GM12878 (cell line): Measurements from ENCODE around the gene RGS11. TPM values are rescaled to one million over a fixed set of nuclear protein-coding genes. Genes with fewer than 3 reads are reported as not detected.

ENCODE experiments used
- ATAC-seq: fragments of 200-7000 bp; cut with Tn5 transposase; 3 replicates; pipeline ENCODE4 v1.9.1; 2020; ENCODE audit warnings: mild to moderate bottlenecking, moderate library complexity
- BruUV-seq: library from RNA; stranded (reverse); fragments of 400-500 nt; replicated peaks from 2 replicates; lab custom pipeline; 2021; lab: Mats Ljungman, UMichigan
- CTCF ChIA-PET: fragments of 300-600 bp; sonication (Branson Sonifier 250); formaldehyde crosslinking; extraction: SDS; loops from one replicate; lab custom pipeline; 2021; ENCODE audit warnings: inconsistent platforms; lab: Yijun Ruan, JAX
- POLR2A ChIA-PET: fragments of 350-600 bp; formaldehyde crosslinking; extraction: SDS; loops from one replicate; lab custom pipeline; 2021; ENCODE audit warnings: inconsistent platforms; lab: Charles Lee
- RAD21 ChIA-PET: fragments of 300-600 bp; sonication (Branson Sonifier 250); formaldehyde crosslinking; loops from one replicate; lab custom pipeline; 2023; ENCODE audit warnings: antibody characterized with exemption; ENCODE audit not compliant: unreplicated experiment; lab: Charles Lee
- SMC1A ChIA-PET: fragments of 300-600 bp; sonication (Branson Sonifier 250); formaldehyde crosslinking; loops from one replicate; lab custom pipeline; 2023; ENCODE audit not compliant: unreplicated experiment, uncharacterized antibody; lab: Charles Lee
- DNase-seq: peaks from one replicate; pipeline ENCODE4 v3.0.0-alpha.2; 2011; ENCODE audit warnings: low read depth, low spot score
- FAIRE-seq: peaks from 3 replicates; lab custom pipeline; 2011; peaks lifted over from hg19 to GRCh38; lab: Jason Lieb, UNC
- H2AFZ ChIP-seq: 2 replicates; pipeline ENCODE4 v1.6.0; 2011; ENCODE audit warnings: low read depth, low read length, control low read depth; ENCODE audit not compliant: control insufficient read depth
- H3K27ac ChIP-seq: 2 replicates; pipeline ENCODE4 v1.5.1; 2011; ENCODE audit warnings: control low read depth; ENCODE audit not compliant: control insufficient read depth, insufficient read depth
- H3K27me3 ChIP-seq, 2 experiments: replicated peaks in 1 of 2; 2 replicates each; pipeline versions ENCODE4 v1.6.0 to v1.6.1; 2011; ENCODE audit warnings: low read length in 1 of 2; ENCODE audit not compliant: control insufficient read depth in 2 of 2, insufficient read depth in 2 of 2
- H3K36me3 ChIP-seq, 2 experiments: 2 replicates each; pipeline ENCODE4 v1.5.1; 2011; ENCODE audit warnings: low read length in 1 of 2; ENCODE audit not compliant: control insufficient read depth in 2 of 2, insufficient read depth in 2 of 2
- H3K4me1 ChIP-seq: 2 replicates; pipeline ENCODE4 v1.6.1; 2011; ENCODE audit warnings: mild to moderate bottlenecking, low read length, moderate library complexity, mixed read lengths; ENCODE audit not compliant: control insufficient read depth, insufficient read depth
- H3K4me2 ChIP-seq: 2 replicates; pipeline ENCODE4 v1.6.0; 2011; ENCODE audit warnings: control low read depth; ENCODE audit not compliant: control insufficient read depth, insufficient read depth
- H3K4me3 ChIP-seq: fragments of 200-600 bp; sonication (generic); 2 replicates; pipeline ENCODE4 v1.5.1; 2016
- H3K79me2 ChIP-seq: 2 replicates; pipeline ENCODE4 v1.6.0; 2011; ENCODE audit warnings: low read length; ENCODE audit not compliant: control insufficient read depth, insufficient read depth
- H3K9ac ChIP-seq: 2 replicates; pipeline ENCODE4 v1.8.0; 2011; ENCODE audit warnings: low read length, control low read depth, mixed read lengths; ENCODE audit not compliant: control insufficient read depth, insufficient read depth
- H3K9me3 ChIP-seq: replicated peaks from 3 replicates; pipeline ENCODE4 v1.5.1; 2011; ENCODE audit warnings: mild to moderate bottlenecking, low read length; ENCODE audit not compliant: control insufficient read depth, insufficient read depth
- H4K20me1 ChIP-seq: 2 replicates; pipeline ENCODE4 v1.6.0; 2011; ENCODE audit not compliant: control insufficient read depth, insufficient read depth
- BRCA1 ChIP-seq: IDR thresholded peaks from 2 replicates; pipeline ENCODE4 v1.6.1; 2011; ENCODE audit warnings: low read depth, low read length, improper control_type of control experiment
- CBFB ChIP-seq: IDR thresholded peaks from 2 replicates; pipeline ENCODE4 v1.6.1; 2016; ENCODE audit warnings: antibody characterized with exemption, low read depth
- DPF2 ChIP-seq: fragments of 450-650 bp; IDR thresholded peaks from 2 replicates; pipeline ENCODE4 v1.6.1; 2017; ENCODE audit warnings: mild to moderate bottlenecking
- HDGF ChIP-seq: fragments of 450-650 bp; IDR thresholded peaks from 2 replicates; pipeline ENCODE4 v1.6.1; 2016; ENCODE audit warnings: antibody characterized with exemption
- KAT2A ChIP-seq: conservative IDR thresholded peaks from 2 replicates; pipeline ENCODE4 v1.6.1; 2011; ENCODE audit warnings: low read depth, low read length; ENCODE audit not compliant: control insufficient read depth
- MEF2B ChIP-seq: fragments of 450-650 bp; IDR thresholded peaks from 2 replicates; pipeline ENCODE4 v1.6.1; 2018; ENCODE audit warnings: mild to moderate bottlenecking, moderate library complexity; ENCODE audit not compliant: partially characterized antibody, poor library complexity, severe bottlenecking
- SMAD5 ChIP-seq: IDR thresholded peaks from 2 replicates; pipeline ENCODE4 v1.6.1; 2016; ENCODE audit warnings: antibody characterized with exemption, low read depth
- SUPT20H ChIP-seq: IDR thresholded peaks from 2 replicates; pipeline ENCODE4 v1.6.1; 2011; ENCODE audit warnings: low read depth, mild to moderate bottlenecking, low read length, moderate library complexity, borderline replicate concordance; ENCODE audit not compliant: control insufficient read depth
- TCF7 ChIP-seq: IDR thresholded peaks from 2 replicates; pipeline ENCODE4 v1.6.1; 2014; ENCODE audit warnings: antibody characterized with exemption, borderline replicate concordance
- ZSCAN29 ChIP-seq: fragments of 450-650 bp; IDR thresholded peaks from 2 replicates; pipeline ENCODE4 v1.6.1; 2017; ENCODE audit warnings: mild to moderate bottlenecking, moderate library complexity
- WGBS: methylation state at CpG from one replicate; pipeline ENCODE4 v1.1.6; 2016; ENCODE audit warnings: low lambda C conversion rate; ENCODE audit not compliant: insufficient replicate concordance, insufficient coverage; ENCODE audit errors: missing lambda C conversion rate; 5-methylcytosine and 5-hydroxymethylcytosine counted together
- in situ Hi-C: fragments of 300-500 bp; cut with MboI; formaldehyde crosslinking; loops from 9 replicates; pipeline ENCODE4 v1.14.3; 2018; ENCODE audit warnings: mixed read lengths
- intact Hi-C: fragments of 100-400 bp; cut with micrococcal nuclease; formaldehyde crosslinking; loops from one replicate; pipeline ENCODE4 v1.14.2; 2022; ENCODE audit not compliant: unreplicated experiment
- polyA plus RNA-seq, 11 experiments: library from polyadenylated mRNA; depleted of rRNA in 4 of 11; unstranded in 6 of 11; stranded (reverse) in 5 of 11; fragments of >200 nt; fragmentation: Nextera tagmentation in 4 of 11; fragmentation: Illumina TruSeq in 1 of 11; extraction: Ambion mirVana in 4 of 11; extraction: Trizol in 1 of 11; gene quantifications; 1 replicate in 1 of 11; 2 replicates in 10 of 11; pipeline versions ENCODE4 v1.2.1 to v1.2.3, GENCODE V29; 2011 to 2016; ENCODE audit warnings: inconsistent platforms in 2 of 11, missing spikeins in 2 of 11, low read depth in 1 of 11
- total RNA-seq, 4 experiments: library from RNA; depleted of rRNA in 3 of 4; stranded (reverse); fragments of >200 nt in 3 of 4; fragmentation: Illumina TruSeq in 1 of 4; extraction: Trizol in 1 of 4; gene quantifications; 2 replicates each; pipeline versions ENCODE4 v1.2.1 to v1.2.3, GENCODE V29; 2013 to 2021

RGS11 gene
- total and polyA plus RNA-seq, 10 of the 15 experiments (the other 5 are each of a cell fraction or from before 2014, with no cell fraction given) = 0.04 TPM; not detected in 9

DNA sequence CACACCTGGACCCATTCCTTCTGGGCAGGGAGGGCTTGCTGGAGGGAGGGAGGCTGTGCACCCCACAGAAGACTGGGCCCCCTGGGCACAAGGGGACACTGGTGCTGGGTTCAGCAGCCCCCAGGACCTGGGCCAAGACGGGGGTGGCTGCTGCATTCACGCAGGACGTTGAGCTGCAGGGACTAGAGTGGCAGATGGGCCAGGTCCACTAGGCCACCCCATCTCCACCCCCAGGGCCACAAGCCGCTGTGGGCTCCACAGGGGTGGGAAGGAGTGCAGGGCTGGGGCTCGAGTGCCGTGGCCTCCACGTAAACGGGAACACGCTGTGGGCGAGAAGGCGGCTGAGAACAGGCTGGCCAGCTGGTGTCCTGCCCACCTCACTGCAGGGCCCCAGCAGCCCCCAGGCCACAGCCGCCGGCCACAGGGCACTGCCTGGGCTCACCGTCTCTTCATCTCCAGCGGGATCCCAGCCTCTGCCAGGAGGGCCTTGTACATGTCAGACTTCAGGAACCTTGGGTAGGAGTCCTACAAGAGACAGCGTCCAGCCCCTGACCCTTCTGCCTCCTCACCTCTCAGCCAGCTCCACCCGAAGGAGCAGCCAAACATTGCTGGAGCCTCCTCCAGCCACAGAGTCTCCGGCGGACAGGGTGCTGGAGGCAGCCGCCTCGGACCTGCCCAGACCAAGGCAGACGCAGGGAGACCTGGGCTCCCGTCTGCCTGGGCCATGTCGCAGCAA lies 6.5 kb downstream of the RGS11 start (continued):
- TF ChIP-seq BRCA1 = no peak
- TF ChIP-seq SUPT20H = no peak
- TF ChIP-seq SMAD5 = no peak
- no peak for TF ChIP-seq CBFB

DNA sequence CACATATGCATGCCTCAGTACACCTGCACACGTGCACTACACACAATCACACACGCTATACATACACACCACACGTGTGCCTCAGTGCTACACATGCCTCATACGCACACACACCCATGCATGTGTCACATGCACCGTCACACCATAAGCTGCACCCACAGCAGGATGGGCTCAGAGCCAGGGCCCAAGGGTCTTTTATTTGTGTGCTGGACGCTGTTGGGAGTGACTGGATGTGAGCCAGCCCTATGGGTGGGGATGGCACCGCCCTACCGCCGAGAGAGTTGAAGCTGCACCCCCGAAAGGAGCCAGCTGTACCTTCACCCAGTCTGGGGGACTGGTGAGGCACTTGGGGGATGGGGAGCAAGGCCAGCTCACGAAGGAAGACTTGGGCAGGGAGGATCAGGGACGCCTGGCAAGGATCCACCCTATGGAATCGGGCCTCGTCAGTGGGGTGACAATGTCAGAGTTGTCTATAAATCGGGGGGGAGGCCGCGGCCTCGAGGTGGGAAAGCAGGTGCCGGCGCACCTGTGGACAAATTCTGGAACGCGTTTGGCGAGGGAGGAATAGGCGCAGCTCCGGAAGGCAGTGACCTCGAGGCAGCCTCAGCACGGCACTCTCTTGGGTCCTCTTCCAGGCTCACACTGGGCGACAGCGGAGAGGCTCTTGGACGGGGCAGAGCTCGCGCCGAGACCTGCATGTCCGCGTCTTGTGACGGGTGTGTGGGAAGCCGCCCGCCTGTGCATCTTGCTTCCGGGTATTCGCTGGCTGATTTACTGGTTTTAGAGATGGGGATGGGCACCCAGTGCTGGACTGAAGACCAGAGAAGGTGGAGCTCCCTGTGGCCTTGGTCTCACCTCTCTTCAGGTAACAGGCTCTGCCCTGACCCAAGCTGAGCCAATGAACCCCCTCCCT lies 7.3 kb downstream of the RGS11 start:
- no TSS peak for BruUV-seq
- FAIRE-seq = no peak
- H2AFZ ChIP-seq = no peak overlapping the region

More for the DNA sequence above, 7.3 kb downstream of the RGS11 start:
- TF ChIP-seq TCF7 (no peak), ZSCAN29 (no peak), MEF2B (no peak), HDGF (no peak), KAT2A (no peak), DPF2 (no peak)
- ChIA-PET POLR2A (no interaction called here), CTCF (no interaction called here), RAD21 (interaction anchor here (0.6 kb wide), 1 partner anchor 131 kb away, joined by 3 read pairs; no protein-coding TSS in a partner anchor), SMC1A (no interaction called here)
- in situ Hi-C loops = no loop called here
- no peak for DNase-seq
- Histone ChIP-seq H3K4me3 (no peak overlapping the region), H3K79me2 (no peaks in the 10 kb centered on the region), H4K20me1 (no peaks in the 10 kb centered on the region), H3K4me1 (no peaks in the 10 kb centered on the region), H3K4me2 (no peak overlapping the region), H3K36me3 (no peaks in the 10 kb centered on the region), H3K27ac (no peak overlapping the region), H3K9me3 (no peaks in the 10 kb centered on the region), H3K9ac (no peak overlapping the region), H3K27me3 (no peaks in the 10 kb centered on the region)
- no peak for ATAC-seq
- WGBS = 81% methylated on average over 39 of the region's 40 CpGs
- intact Hi-C loops = no loop called here
